Fibroblast of lung (primary cell): ENCODE data around the gene IGSF23.

ENCODE experiments used
- EZH2 ChIP-seq: IDR thresholded peaks from 2 replicates; pipeline ENCODE4 v1.5.1; 2012; ENCODE audit warnings: low read length, control low read depth, mild to moderate bottlenecking; ENCODE audit errors: missing control alignments
- TF ChIP-seq, protein P1 (sequence below), 2 donors: IDR thresholded peaks in 1 of 2; conservative IDR thresholded peaks in 1 of 2; 1 replicate in 1 of 2; 2 replicates in 1 of 2; pipeline ENCODE4 v1.5.1; 2011 to 2012; ENCODE audit warnings: low read length in 2 of 2, control low read depth in 1 of 2, inconsistent platforms in 1 of 2, low read depth in 1 of 2, mild to moderate bottlenecking in 1 of 2

DNA sequence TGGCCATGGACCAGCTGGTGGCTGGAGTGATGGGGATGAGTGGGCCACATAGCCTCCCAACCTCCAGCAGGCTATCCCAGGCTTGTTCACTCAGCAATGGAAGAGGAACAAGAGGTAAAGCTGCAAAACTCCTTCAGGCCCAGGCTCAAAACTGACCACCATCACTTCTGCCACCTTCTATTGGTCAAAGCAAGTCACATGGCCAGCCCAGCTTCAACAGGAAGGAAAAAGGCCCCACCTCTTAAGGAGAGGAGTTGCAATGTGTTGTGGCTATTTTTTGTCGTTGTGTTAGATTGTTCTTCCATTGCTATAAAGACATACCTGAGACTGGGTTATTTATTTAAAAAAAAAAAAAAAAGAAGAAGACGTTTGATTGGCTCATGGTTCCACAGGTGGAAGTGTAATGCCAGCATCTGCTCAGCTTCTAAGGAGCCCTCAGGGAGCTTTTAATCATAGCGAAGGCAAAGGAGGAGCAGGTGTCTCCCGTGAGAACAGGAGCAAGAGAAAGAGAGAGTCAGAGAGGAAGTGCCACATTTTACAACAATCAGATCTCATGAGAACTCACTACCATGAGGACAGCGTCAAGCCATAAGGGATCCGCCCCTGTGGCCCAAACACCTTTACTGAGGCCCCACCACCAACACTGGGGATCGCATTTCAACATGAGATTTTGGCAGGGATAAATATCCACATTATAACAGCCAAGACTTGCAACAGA lies 5.4 kb downstream of the IGSF23 start:
- TF ChIP-seq EZH2: no peak
- TF ChIP-seq, protein P1, sequence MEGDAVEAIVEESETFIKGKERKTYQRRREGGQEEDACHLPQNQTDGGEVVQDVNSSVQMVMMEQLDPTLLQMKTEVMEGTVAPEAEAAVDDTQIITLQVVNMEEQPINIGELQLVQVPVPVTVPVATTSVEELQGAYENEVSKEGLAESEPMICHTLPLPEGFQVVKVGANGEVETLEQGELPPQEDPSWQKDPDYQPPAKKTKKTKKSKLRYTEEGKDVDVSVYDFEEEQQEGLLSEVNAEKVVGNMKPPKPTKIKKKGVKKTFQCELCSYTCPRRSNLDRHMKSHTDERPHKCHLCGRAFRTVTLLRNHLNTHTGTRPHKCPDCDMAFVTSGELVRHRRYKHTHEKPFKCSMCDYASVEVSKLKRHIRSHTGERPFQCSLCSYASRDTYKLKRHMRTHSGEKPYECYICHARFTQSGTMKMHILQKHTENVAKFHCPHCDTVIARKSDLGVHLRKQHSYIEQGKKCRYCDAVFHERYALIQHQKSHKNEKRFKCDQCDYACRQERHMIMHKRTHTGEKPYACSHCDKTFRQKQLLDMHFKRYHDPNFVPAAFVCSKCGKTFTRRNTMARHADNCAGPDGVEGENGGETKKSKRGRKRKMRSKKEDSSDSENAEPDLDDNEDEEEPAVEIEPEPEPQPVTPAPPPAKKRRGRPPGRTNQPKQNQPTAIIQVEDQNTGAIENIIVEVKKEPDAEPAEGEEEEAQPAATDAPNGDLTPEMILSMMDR (conservative IDR thresholded peaks at IDR 0.05 in 1 of 2, IDR thresholded peaks at IDR 0.05 in 1 of 2; ENCODE audit: low read depth in 1 of 2, low read length in 2 of 2): no peak
